HEK293T (cell line): ENCODE measurements around the gene SLC4A2.

Experiments used
- ARNT ChIP-seq: fragments of 450-650 bp; IDR thresholded peaks from 2 replicates; pipeline ENCODE4 v1.6.1; 2017; ENCODE audit warnings: mild to moderate bottlenecking
- BHLHE40 ChIP-seq: fragments of 450-650 bp; IDR thresholded peaks from 2 replicates; pipeline ENCODE4 v1.6.1; 2016; ENCODE audit warnings: mild to moderate bottlenecking, moderate library complexity, borderline replicate concordance
- ELF4 ChIP-seq: fragments of 450-650 bp; IDR thresholded peaks from 2 replicates; pipeline ENCODE4 v1.6.1; 2017; ENCODE audit warnings: antibody characterized with exemption
- FOXK2 ChIP-seq: fragments of 450-650 bp; IDR thresholded peaks from 2 replicates; pipeline ENCODE4 v1.6.1; 2016; ENCODE audit warnings: mild to moderate bottlenecking
- FOXM1 ChIP-seq: fragments of 450-650 bp; IDR thresholded peaks from 2 replicates; pipeline ENCODE4 v1.6.1; 2017; ENCODE audit warnings: mild to moderate bottlenecking, borderline replicate concordance
- HDGF ChIP-seq: fragments of 450-650 bp; IDR thresholded peaks from 2 replicates; pipeline ENCODE4 v1.6.1; 2017; ENCODE audit warnings: antibody characterized with exemption, borderline replicate concordance
- LEF1 ChIP-seq: fragments of 450-650 bp; IDR thresholded peaks from 2 replicates; pipeline ENCODE4 v1.6.1; 2017; ENCODE audit warnings: mild to moderate bottlenecking, borderline replicate concordance
- SP1 ChIP-seq: fragments of 450-650 bp; IDR thresholded peaks from 2 replicates; pipeline ENCODE4 v1.6.1; 2017
- SUZ12 ChIP-seq: fragments of 450-650 bp; IDR thresholded peaks from 2 replicates; pipeline ENCODE4 v1.6.1; 2016; ENCODE audit warnings: mild to moderate bottlenecking
- TARDBP ChIP-seq: fragments of 450-650 bp; IDR thresholded peaks from 2 replicates; pipeline ENCODE4 v1.6.1; 2016
- ZNF384 ChIP-seq: fragments of 450-650 bp; IDR thresholded peaks from 2 replicates; pipeline ENCODE4 v1.6.1; 2016
- TF ChIP-seq, protein P1 (sequence below): fragments of 450-650 bp; IDR thresholded peaks from 2 replicates; pipeline ENCODE4 v1.6.1; 2016

DNA sequence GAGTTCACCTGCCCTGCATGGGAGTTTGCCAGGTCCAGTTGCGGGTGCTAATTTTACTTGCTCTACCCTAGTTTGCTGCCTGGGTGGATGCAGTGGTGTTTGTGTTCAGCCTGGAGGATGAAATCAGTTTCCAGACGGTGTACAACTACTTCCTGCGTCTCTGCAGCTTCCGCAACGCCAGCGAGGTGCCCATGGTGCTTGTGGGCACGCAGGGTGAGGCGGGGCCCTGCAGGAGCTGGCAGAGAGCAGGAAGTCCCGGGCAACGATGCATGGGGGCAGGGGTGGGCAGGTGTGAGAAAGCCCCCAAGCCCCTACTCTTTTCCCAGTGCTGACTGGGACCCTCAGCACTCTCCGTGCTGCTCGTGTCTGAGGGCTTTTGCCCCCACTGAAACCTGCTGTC lies 58.2 kb downstream of the SLC4A2 start:
- no peak for TF ChIP-seq ELF4
- TF ChIP-seq HDGF: no peak
- no peak for TF ChIP-seq LEF1
- no peak for TF ChIP-seq SUZ12
- TF ChIP-seq FOXM1: no peak
- TF ChIP-seq, protein P1, sequence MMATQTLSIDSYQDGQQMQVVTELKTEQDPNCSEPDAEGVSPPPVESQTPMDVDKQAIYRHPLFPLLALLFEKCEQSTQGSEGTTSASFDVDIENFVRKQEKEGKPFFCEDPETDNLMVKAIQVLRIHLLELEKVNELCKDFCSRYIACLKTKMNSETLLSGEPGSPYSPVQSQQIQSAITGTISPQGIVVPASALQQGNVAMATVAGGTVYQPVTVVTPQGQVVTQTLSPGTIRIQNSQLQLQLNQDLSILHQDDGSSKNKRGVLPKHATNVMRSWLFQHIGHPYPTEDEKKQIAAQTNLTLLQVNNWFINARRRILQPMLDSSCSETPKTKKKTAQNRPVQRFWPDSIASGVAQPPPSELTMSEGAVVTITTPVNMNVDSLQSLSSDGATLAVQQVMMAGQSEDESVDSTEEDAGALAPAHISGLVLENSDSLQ: no peak
- TF ChIP-seq ARNT: no peak
- no peak for TF ChIP-seq BHLHE40
- no peak for TF ChIP-seq FOXK2
- no peak for TF ChIP-seq SP1
- no peak for TF ChIP-seq TARDBP
- TF ChIP-seq ZNF384: no peak
